Measurements from ENCODE around the gene MMP20. TPM values are rescaled to one million over a fixed set of nuclear protein-coding genes. Genes with fewer than 3 reads are reported as not detected.

Gene MMP20
- total and polyA plus RNA-seq, 8 donors: not detected

GRCh38 chr11:102647430-102647829, 22.3 kb upstream of the MMP20 start:
- no peak for DNase-seq
- no peak for ATAC-seq
- Histone ChIP-seq H3K4me1 (no peaks in the 10 kb centered on the region), H3K27me3 (no peaks in the 10 kb centered on the region), H3K4me3 (no peak overlapping the region), H3K9me3 (no peaks in the 10 kb centered on the region), H3K36me3 (no peaks in the 10 kb centered on the region), H3K27ac (no peak overlapping the region)
- intact Hi-C loops (cut with DNase I): no loop called here
- no peak for FAIRE-seq
- no peak for TF ChIP-seq CTCF (IDR thresholded peaks at IDR 0.05)

GRCh38 chr11:102643941-102644340, 18.8 kb upstream of the MMP20 start:
- Histone ChIP-seq H3K4me1 (no peaks in the 10 kb centered on the region), H3K27me3 (no peaks in the 10 kb centered on the region), H3K36me3 (no peaks in the 10 kb centered on the region), H3K4me3 (no peak overlapping the region), H3K9me3 (no peaks in the 10 kb centered on the region), H3K27ac (no peak overlapping the region)
- FAIRE-seq: no peak
- intact Hi-C loops (cut with DNase I): no loop called here
- WGBS, 2 donors: 80 to 90% methylated on average over 4 of the region's 4 CpGs
- no peak for ATAC-seq
- DNase-seq: no peak
- no peak for TF ChIP-seq CTCF (IDR thresholded peaks at IDR 0.05)

- DNase-seq: no peak
- intact Hi-C loops (cut with DNase I): no loop called here
Observed at GRCh38 chr11:102640946-102641345, 15.8 kb upstream of the MMP20 start.

GRCh38 chr11:102639656-102640055, 14.5 kb upstream of the MMP20 start:
- intact Hi-C loops (cut with DNase I): no loop called here
- Histone ChIP-seq H3K27me3 (no peaks in the 10 kb centered on the region), H3K4me1 (no peaks in the 10 kb centered on the region), H3K4me3 (no peak overlapping the region), H3K36me3 (no peaks in the 10 kb centered on the region), H3K9me3 (no peaks in the 10 kb centered on the region), H3K27ac (no peak overlapping the region)
- no peak for TF ChIP-seq CTCF (IDR thresholded peaks at IDR 0.05)
- no peak for ATAC-seq
- DNase-seq: no peak
- no peak for FAIRE-seq

More at GRCh38 chr11:102640946-102641345, 15.8 kb upstream of the MMP20 start:
- FAIRE-seq (no peak), ATAC-seq (no peak)
- WGBS, 2 donors: 46 to 50% methylated on average over 8 of the region's 8 CpGs
- no peaks in the 10 kb centered on the region for H3K27me3 ChIP-seq
- H3K9me3 ChIP-seq: no peaks in the 10 kb centered on the region
- no peaks in the 10 kb centered on the region for H3K36me3 ChIP-seq
- no peak for TF ChIP-seq CTCF (IDR thresholded peaks at IDR 0.05)
- no peak overlapping the region for H3K4me3 ChIP-seq
- no peak overlapping the region for H3K27ac ChIP-seq
- H3K4me1 ChIP-seq: no peaks in the 10 kb centered on the region

- H3K27ac ChIP-seq: no peak overlapping the region
- no peaks in the 10 kb centered on the region for H3K4me1 ChIP-seq
- no peak for ATAC-seq
- no peaks in the 10 kb centered on the region for H3K27me3 ChIP-seq
- H3K4me3 ChIP-seq: no peak overlapping the region
- WGBS, 2 donors: 73 to 78% methylated on average over 5 of the region's 5 CpGs
- H3K36me3 ChIP-seq: no peaks in the 10 kb centered on the region
- no peak for FAIRE-seq
- no peak for DNase-seq
- H3K9me3 ChIP-seq: no peaks in the 10 kb centered on the region
- TF ChIP-seq CTCF (IDR thresholded peaks at IDR 0.05): no peak
- intact Hi-C loops (cut with DNase I): no loop called here
Observed at GRCh38 chr11:102637731-102638130, 12.6 kb upstream of the MMP20 start.

Data from pancreas (tissue), 10 donors.